Stimulated activated naive CD4-positive, alpha-beta T cell (primary cell): ENCODE measurements around the gene PELI2.

Source experiments
- DNase-seq, 6 experiments: peaks; one replicate each; lab custom pipeline; 2025; lab: John Stamatoyannopoulos, UW

Gene PELI2

GRCh38 chr14:56244138-56244789 is 126.1 kb downstream of the PELI2 start:
- no peak for DNase-seq

GRCh38 chr14:56247495-56248200 is 129.4 kb downstream of the PELI2 start:
- no peak for DNase-seq

- DNase-seq = no peak
Measured at GRCh38 chr14:56248442-56248841, 130.2 kb downstream of the PELI2 start.

- no peak for DNase-seq
Measured at GRCh38 chr14:56261046-56261445, 142.8 kb downstream of the PELI2 start.

- DNase-seq = no peak
Measured at GRCh38 chr14:56262530-56262929, 144.3 kb downstream of the PELI2 start.

GRCh38 chr14:56268039-56268438 is 149.8 kb downstream of the PELI2 start:
- DNase-seq = no peak

- no peak for DNase-seq
Measured at GRCh38 chr14:56268673-56269072, 150.5 kb downstream of the PELI2 start.

GRCh38 chr14:56270921-56271320 is 152.7 kb downstream of the PELI2 start:
- DNase-seq = no peak

- no peak for DNase-seq
Measured at GRCh38 chr14:56271970-56272369, 153.8 kb downstream of the PELI2 start.

- DNase-seq = no peak
Measured at GRCh38 chr14:56273155-56273554, 154.9 kb downstream of the PELI2 start.

GRCh38 chr14:56273951-56274350 is 155.7 kb downstream of the PELI2 start:
- DNase-seq = no peak

GRCh38 chr14:56274556-56274955 is 156.3 kb downstream of the PELI2 start:
- no peak for DNase-seq

GRCh38 chr14:56276108-56276507 is 157.9 kb downstream of the PELI2 start:
- no peak for DNase-seq

- DNase-seq = no peak
Measured at GRCh38 chr14:56278383-56278782, 160.2 kb downstream of the PELI2 start.

GRCh38 chr14:56280843-56281242 is 162.6 kb downstream of the PELI2 start:
- no peak for DNase-seq

- DNase-seq = no peak
Measured at GRCh38 chr14:56282179-56282578, 164.0 kb downstream of the PELI2 start.

GRCh38 chr14:56284641-56285040 is 166.4 kb downstream of the PELI2 start:
- no peak for DNase-seq

GRCh38 chr14:56289155-56289554 is 170.9 kb downstream of the PELI2 start:
- DNase-seq = no peak

- no peak for DNase-seq
Measured at GRCh38 chr14:56290195-56290594, 172.0 kb downstream of the PELI2 start.

- DNase-seq = no peak
Measured at GRCh38 chr14:56292970-56293369, 174.8 kb downstream of the PELI2 start.

- DNase-seq = no peak
Measured at GRCh38 chr14:56293506-56293905, 175.3 kb downstream of the PELI2 start.

- DNase-seq = no peak
Measured at GRCh38 chr14:56294128-56294527, 175.9 kb downstream of the PELI2 start.

- DNase-seq = no peak
Measured at GRCh38 chr14:56295743-56296142, 177.5 kb downstream of the PELI2 start.

GRCh38 chr14:56297449-56297848 is 179.2 kb downstream of the PELI2 start:
- no peak for DNase-seq
